ENCODE results near the gene VSX2. TPM values are rescaled to one million over a fixed set of nuclear protein-coding genes. Genes with fewer than 3 reads are reported as not detected.

Gene VSX2
- total and polyA plus RNA-seq, 2 of the 13 experiments (the other 11 are each of a cell fraction or from before 2014, with no cell fraction given) = 0.05 TPM; not detected in 1

DNA sequence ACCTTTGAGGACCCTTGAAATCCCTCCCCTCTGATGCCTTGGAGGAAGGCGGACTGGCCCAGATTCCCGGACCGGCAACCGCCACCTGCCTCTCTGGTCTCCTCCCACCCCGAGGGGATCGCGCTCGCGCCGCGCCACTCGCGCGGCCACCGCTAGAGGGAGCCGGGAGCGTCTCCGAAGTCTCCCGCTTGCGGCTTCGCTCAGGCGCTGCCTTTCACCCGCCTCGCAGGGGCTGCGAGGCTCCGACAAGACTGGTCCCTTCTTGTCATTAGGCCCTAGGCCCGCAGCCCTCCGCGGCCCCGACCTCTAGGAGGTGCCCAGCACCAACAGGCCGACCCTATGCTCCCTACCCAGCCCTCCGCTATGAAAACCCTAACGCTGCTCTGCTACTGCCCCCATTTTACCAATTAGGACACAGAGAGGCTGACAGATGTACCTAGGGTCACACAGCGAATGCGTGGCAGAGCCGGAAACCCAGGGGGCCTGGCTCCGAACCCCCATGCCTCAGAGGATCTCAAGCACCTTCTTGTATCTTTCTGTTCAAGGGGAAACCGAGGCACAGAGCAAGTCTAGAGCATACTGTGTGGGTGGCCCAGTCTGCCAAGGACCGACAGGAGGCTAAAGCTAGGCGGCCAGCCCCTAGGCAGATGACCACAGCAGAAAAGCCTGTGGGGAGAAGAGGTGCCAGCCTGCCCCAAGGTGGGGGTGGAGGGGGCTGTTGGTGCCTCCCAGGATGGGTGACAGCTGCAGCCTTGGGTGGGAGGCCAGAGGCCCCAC lies 21.4 kb upstream of the VSX2 start (continued):
- TF ChIP-seq ZNF124 (CRISPR knock-in tag; IDR thresholded peaks at IDR 0.05) (no peak), MTF1 (CRISPR knock-in tag; IDR thresholded peaks at IDR 0.05) (no peak), ZSCAN21 (CRISPR knock-in tag; IDR thresholded peaks at IDR 0.05; ENCODE audit: borderline replicate concordance) (peak; percentile 60; the same call in 1 of the 2 replicates), ZNF34 (CRISPR knock-in tag; IDR thresholded peaks at IDR 0.05; ENCODE audit: borderline replicate concordance) (no peak), MATR3 (CRISPR knock-in tag; IDR thresholded peaks at IDR 0.05) (no peak), CBFB (CRISPR knock-in tag; IDR thresholded peaks at IDR 0.05) (peak; percentile 51; the same call in 1 of the 2 replicates), RBFOX2 (IDR thresholded peaks at IDR 0.05; ENCODE audit: low read depth, low read length) (no peak), AGO2 (optimal IDR thresholded peaks at IDR 0.05; ENCODE audit: low read depth, low read length) (no peak), MYPOP (CRISPR knock-in tag; IDR thresholded peaks at IDR 0.05) (0 out of 2 replicates have a peak, but pooled peaks have one; percentile 54), ZNF224 (CRISPR knock-in tag; IDR thresholded peaks at IDR 0.05) (no peak), ZNF768 (CRISPR knock-in tag; IDR thresholded peaks at IDR 0.05) (peak; percentile 99), PTBP1 (IDR thresholded peaks at IDR 0.05; ENCODE audit: low read depth, low read length, poor library complexity, severe bottlenecking) (no peak)
- TF ChIP-seq, protein P1, sequence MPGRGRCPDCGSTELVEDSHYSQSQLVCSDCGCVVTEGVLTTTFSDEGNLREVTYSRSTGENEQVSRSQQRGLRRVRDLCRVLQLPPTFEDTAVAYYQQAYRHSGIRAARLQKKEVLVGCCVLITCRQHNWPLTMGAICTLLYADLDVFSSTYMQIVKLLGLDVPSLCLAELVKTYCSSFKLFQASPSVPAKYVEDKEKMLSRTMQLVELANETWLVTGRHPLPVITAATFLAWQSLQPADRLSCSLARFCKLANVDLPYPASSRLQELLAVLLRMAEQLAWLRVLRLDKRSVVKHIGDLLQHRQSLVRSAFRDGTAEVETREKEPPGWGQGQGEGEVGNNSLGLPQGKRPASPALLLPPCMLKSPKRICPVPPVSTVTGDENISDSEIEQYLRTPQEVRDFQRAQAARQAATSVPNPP (CRISPR knock-in tag; IDR thresholded peaks at IDR 0.05) = no peak
- TF ChIP-seq, protein P2, sequence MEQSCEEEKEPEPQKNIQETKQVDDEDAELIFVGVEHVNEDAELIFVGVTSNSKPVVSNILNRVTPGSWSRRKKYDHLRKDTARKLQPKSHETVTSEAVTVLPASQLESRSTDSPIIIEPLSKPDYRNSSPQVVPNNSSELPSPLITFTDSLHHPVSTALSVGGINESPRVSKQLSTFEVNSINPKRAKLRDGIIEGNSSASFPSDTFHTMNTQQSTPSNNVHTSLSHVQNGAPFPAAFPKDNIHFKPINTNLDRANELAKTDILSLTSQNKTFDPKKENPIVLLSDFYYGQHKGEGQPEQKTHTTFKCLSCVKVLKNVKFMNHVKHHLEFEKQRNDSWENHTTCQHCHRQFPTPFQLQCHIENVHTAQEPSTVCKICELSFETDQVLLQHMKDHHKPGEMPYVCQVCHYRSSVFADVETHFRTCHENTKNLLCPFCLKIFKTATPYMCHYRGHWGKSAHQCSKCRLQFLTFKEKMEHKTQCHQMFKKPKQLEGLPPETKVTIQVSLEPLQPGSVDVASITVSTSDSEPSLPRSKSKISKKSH (CRISPR knock-in tag; IDR thresholded peaks at IDR 0.05; ENCODE audit: borderline replicate concordance) = peak; percentile 58; the same call in 1 of the 2 replicates
- TF ChIP-seq, protein P3, sequence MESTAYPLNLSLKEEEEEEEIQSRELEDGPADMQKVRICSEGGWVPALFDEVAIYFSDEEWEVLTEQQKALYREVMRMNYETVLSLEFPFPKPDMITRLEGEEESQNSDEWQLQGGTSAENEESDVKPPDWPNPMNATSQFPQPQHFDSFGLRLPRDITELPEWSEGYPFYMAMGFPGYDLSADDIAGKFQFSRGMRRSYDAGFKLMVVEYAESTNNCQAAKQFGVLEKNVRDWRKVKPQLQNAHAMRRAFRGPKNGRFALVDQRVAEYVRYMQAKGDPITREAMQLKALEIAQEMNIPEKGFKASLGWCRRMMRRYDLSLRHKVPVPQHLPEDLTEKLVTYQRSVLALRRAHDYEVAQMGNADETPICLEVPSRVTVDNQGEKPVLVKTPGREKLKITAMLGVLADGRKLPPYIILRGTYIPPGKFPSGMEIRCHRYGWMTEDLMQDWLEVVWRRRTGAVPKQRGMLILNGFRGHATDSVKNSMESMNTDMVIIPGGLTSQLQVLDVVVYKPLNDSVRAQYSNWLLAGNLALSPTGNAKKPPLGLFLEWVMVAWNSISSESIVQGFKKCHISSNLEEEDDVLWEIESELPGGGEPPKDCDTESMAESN (CRISPR knock-in tag; conservative IDR thresholded peaks at IDR 0.05) = no peak
- TF ChIP-seq, protein P4, sequence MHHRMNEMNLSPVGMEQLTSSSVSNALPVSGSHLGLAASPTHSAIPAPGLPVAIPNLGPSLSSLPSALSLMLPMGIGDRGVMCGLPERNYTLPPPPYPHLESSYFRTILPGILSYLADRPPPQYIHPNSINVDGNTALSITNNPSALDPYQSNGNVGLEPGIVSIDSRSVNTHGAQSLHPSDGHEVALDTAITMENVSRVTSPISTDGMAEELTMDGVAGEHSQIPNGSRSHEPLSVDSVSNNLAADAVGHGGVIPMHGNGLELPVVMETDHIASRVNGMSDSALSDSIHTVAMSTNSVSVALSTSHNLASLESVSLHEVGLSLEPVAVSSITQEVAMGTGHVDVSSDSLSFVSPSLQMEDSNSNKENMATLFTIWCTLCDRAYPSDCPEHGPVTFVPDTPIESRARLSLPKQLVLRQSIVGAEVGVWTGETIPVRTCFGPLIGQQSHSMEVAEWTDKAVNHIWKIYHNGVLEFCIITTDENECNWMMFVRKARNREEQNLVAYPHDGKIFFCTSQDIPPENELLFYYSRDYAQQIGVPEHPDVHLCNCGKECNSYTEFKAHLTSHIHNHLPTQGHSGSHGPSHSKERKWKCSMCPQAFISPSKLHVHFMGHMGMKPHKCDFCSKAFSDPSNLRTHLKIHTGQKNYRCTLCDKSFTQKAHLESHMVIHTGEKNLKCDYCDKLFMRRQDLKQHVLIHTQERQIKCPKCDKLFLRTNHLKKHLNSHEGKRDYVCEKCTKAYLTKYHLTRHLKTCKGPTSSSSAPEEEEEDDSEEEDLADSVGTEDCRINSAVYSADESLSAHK (CRISPR knock-in tag; IDR thresholded peaks at IDR 0.05; ENCODE audit: borderline replicate concordance) = no peak
- TF ChIP-seq, protein P5, sequence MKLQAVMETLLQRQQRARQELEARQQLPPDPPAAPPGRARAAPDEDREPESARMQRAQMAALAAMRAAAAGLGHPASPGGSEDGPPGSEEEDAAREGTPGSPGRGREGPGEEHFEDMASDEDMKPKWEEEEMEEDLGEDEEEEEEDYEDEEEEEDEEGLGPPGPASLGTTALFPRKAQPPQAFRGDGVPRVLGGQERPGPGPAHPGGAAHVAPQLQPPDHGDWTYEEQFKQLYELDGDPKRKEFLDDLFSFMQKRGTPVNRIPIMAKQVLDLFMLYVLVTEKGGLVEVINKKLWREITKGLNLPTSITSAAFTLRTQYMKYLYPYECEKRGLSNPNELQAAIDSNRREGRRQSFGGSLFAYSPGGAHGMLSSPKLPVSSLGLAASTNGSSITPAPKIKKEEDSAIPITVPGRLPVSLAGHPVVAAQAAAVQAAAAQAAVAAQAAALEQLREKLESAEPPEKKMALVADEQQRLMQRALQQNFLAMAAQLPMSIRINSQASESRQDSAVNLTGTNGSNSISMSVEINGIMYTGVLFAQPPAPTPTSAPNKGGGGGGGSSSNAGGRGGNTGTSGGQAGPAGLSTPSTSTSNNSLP (IDR thresholded peaks at IDR 0.05; ENCODE audit: low read depth, low read length) = no peak

Measured in HepG2 (cell line).